Testis (tissue), 3 donors: ENCODE measurements around the gene SARDH. TPM values are rescaled to one million over a fixed set of nuclear protein-coding genes. Genes with fewer than 3 reads are reported as not detected.

Source experiments
- DNase-seq: peaks from one replicate; pipeline ENCODE4 v3.0.0-alpha.2; 2019
- H3K27ac ChIP-seq, 2 donors: fragments of 200-600 bp; sonication (generic); one replicate each; pipeline ENCODE4 v1.5.1; 2019
- H3K27me3 ChIP-seq: fragments of 200-600 bp; sonication (generic); one replicate; pipeline ENCODE4 v1.5.1; 2019
- H3K36me3 ChIP-seq: fragments of 200-600 bp; sonication (generic); one replicate; pipeline ENCODE4 v1.5.1; 2017; ENCODE audit warnings: low read depth; ENCODE audit errors: missing control alignments
- H3K4me1 ChIP-seq: fragments of 200-600 bp; sonication (generic); one replicate; pipeline ENCODE4 v1.5.1; 2019
- H3K4me3 ChIP-seq, 2 donors: fragments of 200-600 bp; sonication (generic); one replicate each; pipeline ENCODE4 v1.5.1; 2017 to 2019
- H3K9me3 ChIP-seq: fragments of 200-600 bp; sonication (generic); one replicate; pipeline ENCODE4 v1.5.1; 2017
- CTCF ChIP-seq, 3 experiments: fragments of 450-650 bp in 2 of 3; fragments of 200-600 bp in 1 of 3; sonication (generic) in 1 of 3; IDR thresholded peaks; one replicate each; pipeline ENCODE4 v1.5.1; 2016 to 2019; ENCODE audit warnings: antibody characterized with exemption in 3 of 3, mild to moderate bottlenecking in 2 of 3, moderate library complexity in 1 of 3
- POLR2A ChIP-seq: fragments of 450-650 bp; IDR thresholded peaks from one replicate; pipeline ENCODE4 v1.6.1; 2017; ENCODE audit warnings: antibody characterized with exemption, mild to moderate bottlenecking, moderate library complexity
- WGBS, 2 donors: methylation state at CpG; one replicate each; pipeline ENCODE4 v1.1.5; 2018; 5-methylcytosine and 5-hydroxymethylcytosine counted together
- intact Hi-C: fragments of 100-400 bp; cut with DNase I; formaldehyde crosslinking; loops from one replicate; pipeline ENCODE4 v1.15.1; 2023; ENCODE audit warnings: low total_unique reads
- polyA plus RNA-seq: library from polyadenylated mRNA; stranded (reverse); fragments of 350-450 nt; fragmentation: Illumina TruSeq; extraction: RNeasy Lipid Tissue Mini Kit (QIAGEN cat#74804); gene quantifications from one replicate; pipeline ENCODE4 v1.2.3, GENCODE V29; 2014; ENCODE audit warnings: low read depth, low replicate concordance; ENCODE audit not compliant: insufficient read depth
- total RNA-seq, 2 donors: library from RNA; depleted of rRNA; stranded (reverse); fragments of >200 nt; gene quantifications; one replicate each; pipeline ENCODE4 v1.2.3, GENCODE V29; 2016

The SARDH gene
- total and polyA plus RNA-seq, 3 donors from 2014 or later = 2.6 to 7.2 (median 5.1) TPM

DNA sequence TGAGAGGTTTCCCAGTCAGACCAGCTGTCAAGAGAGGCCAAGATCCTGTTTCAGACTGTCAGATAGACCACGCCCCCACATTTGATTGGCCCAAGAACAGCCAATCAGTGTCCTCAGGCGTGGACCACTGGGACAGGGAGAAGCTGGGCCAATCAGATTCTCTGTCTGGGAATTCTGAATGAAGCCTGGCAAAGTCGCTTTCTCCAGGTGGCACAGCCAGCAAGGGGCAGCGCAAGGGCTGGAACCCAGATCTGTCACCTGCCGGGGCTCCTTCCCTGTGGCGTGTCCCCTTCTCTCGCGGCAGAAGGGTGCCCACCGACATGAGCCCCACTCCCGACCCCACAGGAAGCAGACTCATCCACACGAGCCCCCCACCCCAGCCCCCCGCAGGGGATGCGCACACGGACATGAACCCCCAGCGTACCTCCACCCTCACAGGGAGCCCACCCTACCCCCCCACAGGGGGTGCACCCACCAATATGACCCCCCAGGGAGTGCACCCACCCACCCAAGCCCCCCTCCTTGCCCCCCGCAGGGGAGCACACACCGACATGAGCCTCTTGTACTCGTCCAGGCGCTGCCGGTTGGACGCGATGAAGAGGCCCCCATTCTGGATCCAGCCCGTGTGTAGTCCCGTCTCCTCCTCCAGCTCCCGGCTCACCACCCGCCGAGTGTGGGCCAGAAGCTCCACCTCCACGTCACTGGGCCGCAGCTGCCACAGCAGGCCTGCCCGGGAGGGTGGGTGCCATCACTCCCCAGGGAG lies 6.1 kb downstream of the SARDH start:
- no peak for TF ChIP-seq CTCF (IDR thresholded peaks at IDR 0.05)
- TF ChIP-seq POLR2A = no peak
- Histone ChIP-seq H3K36me3 (no peaks in the 10 kb centered on the region), H3K9me3 (no peaks in the 10 kb centered on the region)

DNA sequence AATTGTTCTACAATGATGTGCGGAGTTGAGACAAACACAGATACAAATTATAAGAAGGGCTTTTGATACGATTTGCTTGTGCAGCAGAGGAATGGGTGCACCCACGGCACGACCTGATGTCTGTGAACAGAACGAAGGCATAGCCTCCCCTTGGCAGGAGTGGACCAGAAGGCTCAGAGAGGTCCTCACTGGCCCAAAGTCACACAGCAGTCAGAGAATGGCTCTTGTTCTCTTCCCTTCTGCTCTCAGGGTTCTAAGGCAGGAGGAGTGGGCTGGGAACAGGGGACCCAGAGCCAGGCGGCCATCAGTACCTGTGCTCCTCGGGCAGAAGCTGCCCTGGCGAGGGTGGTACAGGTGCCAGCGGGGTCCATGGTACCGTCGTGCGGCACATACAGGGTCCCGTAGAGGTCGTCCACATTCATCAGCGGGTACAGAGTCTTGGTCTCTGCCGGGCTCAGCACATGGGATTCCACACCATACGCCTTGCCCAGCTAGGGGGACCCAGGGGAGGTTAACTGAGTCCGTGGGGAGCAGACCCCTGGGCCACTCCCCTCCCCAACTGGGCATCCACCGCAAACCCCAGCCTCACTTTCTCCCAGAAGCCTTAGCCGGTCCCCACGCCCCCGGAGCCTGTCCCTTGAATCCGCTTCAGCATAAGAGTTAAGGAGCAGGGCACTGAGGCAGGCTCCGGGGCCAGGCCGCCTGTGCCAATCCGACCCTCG lies 7.0 kb downstream of the SARDH start:
- DNase-seq = peak; percentile 12
- no peaks in the 10 kb centered on the region for H3K36me3 ChIP-seq
- intact Hi-C loops = loop anchor here (10.0 kb wide), 1 partner anchor 196 kb away; the partner anchor contains the start of gene ADAMTSL2
- H3K27ac ChIP-seq = no peak overlapping the region
- no peak for TF ChIP-seq POLR2A
- no peak for TF ChIP-seq CTCF (IDR thresholded peaks at IDR 0.05)
- 64 to 66% methylated on average over 13 to 27 of the region's 27 CpGs for WGBS, 2 donors
- no peak overlapping the region for H3K4me3 ChIP-seq
- no peaks in the 10 kb centered on the region for H3K4me1 ChIP-seq
- H3K27me3 ChIP-seq = no peaks in the 10 kb centered on the region
- H3K9me3 ChIP-seq = no peaks in the 10 kb centered on the region

More for the DNA sequence above, 6.1 kb downstream of the SARDH start:
- Histone ChIP-seq H3K4me1 (no peaks in the 10 kb centered on the region), H3K27ac (no peak overlapping the region), H3K27me3 (no peaks in the 10 kb centered on the region), H3K4me3 (no peak overlapping the region)
- DNase-seq = peak; percentile 80
- 58 to 62% methylated on average over 29 to 30 of the region's 30 CpGs for WGBS, 2 donors
- intact Hi-C loops = loop anchor here (10.0 kb wide), 1 partner anchor 197 kb away; the partner anchor contains the start of gene ADAMTSL2

DNA sequence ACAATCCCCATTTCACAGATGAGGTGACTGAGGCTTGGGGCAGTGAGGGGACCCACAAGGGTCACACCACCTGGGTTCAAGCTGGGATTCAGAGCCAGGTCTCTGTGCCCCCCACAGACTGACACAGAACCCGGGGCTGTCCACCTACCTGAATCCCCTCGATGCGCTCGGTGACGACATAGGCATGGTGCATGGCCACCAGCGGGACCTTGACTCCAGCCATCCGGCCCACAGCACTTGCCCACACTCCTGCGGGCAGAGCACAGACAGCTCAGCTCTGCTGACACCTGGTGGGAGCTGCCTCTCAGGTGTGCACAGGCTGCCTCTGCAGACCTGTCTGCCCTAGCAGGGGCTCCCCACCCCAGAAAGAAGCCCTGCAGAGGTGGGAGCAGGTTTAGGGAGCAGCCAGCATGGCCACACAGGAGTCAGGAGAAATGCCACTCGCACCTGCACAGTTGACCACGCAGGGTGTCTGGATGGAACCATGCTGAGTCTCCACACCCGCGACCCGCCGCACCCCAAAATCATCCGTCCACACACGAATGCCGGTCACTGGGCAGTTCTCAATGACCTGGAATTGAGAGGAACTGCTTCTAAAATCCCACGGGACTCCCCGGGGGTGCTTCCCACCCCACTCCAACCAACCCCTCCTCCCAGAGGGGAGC lies 8.4 kb downstream of the SARDH start:
- Histone ChIP-seq H3K4me3 (no peak overlapping the region), H3K27me3 (no peaks in the 10 kb centered on the region), H3K9me3 (no peaks in the 10 kb centered on the region), H3K4me1 (no peaks in the 10 kb centered on the region), H3K27ac (no peak overlapping the region), H3K36me3 (no peaks in the 10 kb centered on the region)
- peak; percentile 6 for DNase-seq
- 89 to 91% methylated on average over 11 to 18 of the region's 19 CpGs for WGBS, 2 donors
- intact Hi-C loops = loop anchor here (10.0 kb wide), 1 partner anchor 195 kb away; the partner anchor contains the start of gene ADAMTSL2
- TF ChIP-seq POLR2A = no peak
- TF ChIP-seq CTCF (IDR thresholded peaks at IDR 0.05) = no peak

GRCh38 chr9:133728856-133729616 lies 9.1 kb downstream of the SARDH start:
- H3K4me1 ChIP-seq = no peaks in the 10 kb centered on the region
- no peak overlapping the region for H3K4me3 ChIP-seq
- H3K27ac ChIP-seq = no peak overlapping the region
- no peaks in the 10 kb centered on the region for H3K27me3 ChIP-seq
- no peaks in the 10 kb centered on the region for H3K9me3 ChIP-seq
- DNase-seq = peak; percentile 2
- no peak for TF ChIP-seq CTCF (IDR thresholded peaks at IDR 0.05)
- TF ChIP-seq POLR2A = no peak
- H3K36me3 ChIP-seq = no peaks in the 10 kb centered on the region
- intact Hi-C loops = no loop called here
- 78 to 84% methylated on average over 9 to 10 of the region's 10 CpGs for WGBS, 2 donors
